Measurements from ENCODE around the gene EFR3B. TPM values are rescaled to one million over a fixed set of nuclear protein-coding genes. Genes with fewer than 3 reads are reported as not detected.
"Not testable (repeated sequence)": the region's sequence is repeated elsewhere in the genome, so short reads cannot be mapped to it uniquely, and the experiment has no call there.

EFR3B gene
- total RNA-seq, 1 experiment from 2014 or later: 0.43 TPM

- Histone ChIP-seq H3K4me3 (no peak overlapping the region), H3K27me3 (no peaks in the 10 kb centered on the region), H3K9me3 (no peaks in the 10 kb centered on the region), H3K36me3 (no peaks in the 10 kb centered on the region)
- DNase-seq: peak; percentile 73
Measured at GRCh38 chr2:25105336-25106085, 63.6 kb downstream of the EFR3B start.

- no peak overlapping the region for H3K4me3 ChIP-seq
- no peaks in the 10 kb centered on the region for H3K9me3 ChIP-seq
- no peak for DNase-seq
- H3K27me3 ChIP-seq: no peaks in the 10 kb centered on the region
- H3K36me3 ChIP-seq: no peaks in the 10 kb centered on the region
Measured at GRCh38 chr2:25109822-25110221, 67.9 kb downstream of the EFR3B start.

DNA sequence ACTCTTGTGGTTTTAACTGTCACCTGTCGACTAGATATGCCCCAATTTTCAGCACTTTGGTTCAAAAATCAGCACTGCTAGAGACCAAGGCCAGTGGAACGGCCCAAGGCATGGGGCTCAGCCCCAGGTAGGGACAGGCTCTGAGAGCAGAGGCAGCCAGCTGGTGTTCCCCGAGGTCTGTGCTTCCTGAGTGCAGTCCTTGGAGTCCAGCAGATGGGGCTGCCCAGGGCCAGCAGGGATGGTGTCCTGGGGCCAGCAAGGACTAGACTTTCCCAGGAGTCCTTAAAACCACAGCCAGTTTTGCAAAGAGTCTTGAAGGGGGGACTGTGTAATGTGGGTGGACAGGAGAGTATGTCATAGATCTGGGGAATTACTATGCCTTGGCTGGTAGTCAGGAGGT is 70.2 kb downstream of the EFR3B start:
- no peak overlapping the region for H3K4me3 ChIP-seq
- DNase-seq: peak; percentile 23
- H3K27me3 ChIP-seq: no peaks in the 10 kb centered on the region
- H3K36me3 ChIP-seq: no peaks in the 10 kb centered on the region
- H3K9me3 ChIP-seq: no peaks in the 10 kb centered on the region

DNA sequence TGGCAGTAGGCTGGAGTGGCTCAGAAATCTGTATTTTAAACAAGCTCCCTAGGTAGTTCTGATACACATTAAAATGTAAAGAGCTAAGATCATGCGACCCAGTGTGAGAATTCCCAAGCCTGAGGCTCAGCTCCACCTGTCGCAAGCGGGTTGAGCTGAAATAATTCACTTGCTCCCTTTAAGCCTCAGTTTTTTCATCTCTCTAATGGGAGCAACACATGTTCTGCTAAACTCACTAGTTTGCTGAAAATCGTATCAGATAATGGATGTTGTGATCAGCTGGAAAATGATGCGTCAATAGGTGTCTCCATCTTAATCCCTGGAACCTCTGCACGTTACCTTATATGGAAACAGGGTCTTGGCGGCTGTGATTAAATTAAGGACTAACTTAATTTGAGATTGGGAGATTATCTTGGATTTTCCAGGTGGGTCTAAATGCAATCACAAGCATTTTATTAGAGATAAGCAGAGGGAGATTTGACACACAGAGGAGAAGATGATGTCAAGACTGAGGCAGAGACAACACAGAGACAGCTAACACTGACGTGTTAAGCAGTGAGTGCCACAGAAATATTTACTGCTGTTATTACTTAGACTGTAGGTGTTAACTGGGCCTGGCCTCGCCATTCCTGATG is 73.5 kb downstream of the EFR3B start:
- no peak for DNase-seq
- Histone ChIP-seq H3K27me3 (no peaks in the 10 kb centered on the region), H3K4me3 (no peak overlapping the region), H3K9me3 (no peaks in the 10 kb centered on the region), H3K36me3 (no peaks in the 10 kb centered on the region)

DNA sequence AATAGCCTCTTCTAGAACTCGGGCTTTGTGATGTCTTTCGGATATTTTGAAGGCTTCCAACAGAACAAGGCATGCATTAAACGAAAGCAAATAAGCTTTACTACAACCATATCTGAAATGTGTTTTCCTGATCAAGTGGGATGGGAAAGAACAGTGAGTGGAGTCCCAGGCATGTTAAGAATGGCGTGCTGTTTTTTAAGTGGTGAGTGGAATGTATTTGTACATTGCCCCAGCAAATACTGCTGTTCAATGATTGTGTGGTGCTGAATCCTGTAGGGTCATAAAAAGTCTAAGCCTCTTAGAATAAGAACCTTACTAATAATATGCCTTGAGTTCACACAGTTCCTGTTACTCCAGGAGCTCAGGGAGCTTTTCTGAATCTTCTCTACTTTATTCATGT is 74.0 kb downstream of the EFR3B start:
- Histone ChIP-seq H3K4me3 (no peak overlapping the region), H3K27me3 (no peaks in the 10 kb centered on the region), H3K36me3 (no peaks in the 10 kb centered on the region), H3K9me3 (no peaks in the 10 kb centered on the region)
- no peak for DNase-seq

DNA sequence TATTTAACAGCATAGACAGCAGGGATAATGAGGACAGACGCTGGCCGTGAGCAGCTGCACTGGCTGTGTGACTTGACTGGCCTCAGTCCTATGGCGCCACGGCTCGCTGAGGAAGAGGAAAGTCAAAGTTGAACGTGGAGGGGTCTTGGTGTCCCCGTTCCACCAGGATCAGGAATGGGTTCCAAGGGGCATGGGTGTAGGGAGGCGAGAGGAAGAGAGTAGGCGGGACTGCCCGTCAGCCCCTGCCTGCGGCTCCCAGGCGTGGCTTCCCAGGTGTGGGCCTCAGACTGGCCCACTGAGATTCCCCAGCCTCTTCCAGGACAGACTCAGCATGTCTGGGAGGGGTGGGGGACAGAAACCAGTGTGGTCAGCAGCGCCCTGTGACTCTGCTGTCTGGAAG is 75.1 kb downstream of the EFR3B start:
- Histone ChIP-seq H3K36me3 (no peaks in the 10 kb centered on the region), H3K27me3 (no peaks in the 10 kb centered on the region), H3K9me3 (no peaks in the 10 kb centered on the region), H3K4me3 (no peak overlapping the region)
- no peak for DNase-seq

DNA sequence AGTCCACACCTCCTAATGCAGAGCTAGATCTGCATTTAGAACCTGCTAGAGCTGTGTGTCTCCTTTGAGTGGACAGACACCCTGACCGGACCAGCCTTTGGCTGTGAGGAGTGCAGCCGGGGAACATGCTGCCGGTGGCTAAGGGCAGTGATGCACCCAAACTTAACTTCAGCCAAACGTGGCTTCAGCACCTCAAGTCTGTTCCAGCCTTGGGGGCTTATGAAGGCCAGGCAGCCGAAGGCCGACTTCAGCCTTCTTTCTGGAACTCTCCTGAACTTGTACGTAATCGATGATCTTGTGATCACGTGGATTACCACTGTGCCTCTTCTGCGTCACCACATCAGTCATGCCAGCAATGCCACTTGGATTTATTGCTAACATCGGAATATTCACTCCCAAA is 77.4 kb downstream of the EFR3B start:
- H3K27me3 ChIP-seq: no peaks in the 10 kb centered on the region
- no peaks in the 10 kb centered on the region for H3K36me3 ChIP-seq
- no peaks in the 10 kb centered on the region for H3K9me3 ChIP-seq
- no peak for DNase-seq
- H3K4me3 ChIP-seq: no peak overlapping the region

DNA sequence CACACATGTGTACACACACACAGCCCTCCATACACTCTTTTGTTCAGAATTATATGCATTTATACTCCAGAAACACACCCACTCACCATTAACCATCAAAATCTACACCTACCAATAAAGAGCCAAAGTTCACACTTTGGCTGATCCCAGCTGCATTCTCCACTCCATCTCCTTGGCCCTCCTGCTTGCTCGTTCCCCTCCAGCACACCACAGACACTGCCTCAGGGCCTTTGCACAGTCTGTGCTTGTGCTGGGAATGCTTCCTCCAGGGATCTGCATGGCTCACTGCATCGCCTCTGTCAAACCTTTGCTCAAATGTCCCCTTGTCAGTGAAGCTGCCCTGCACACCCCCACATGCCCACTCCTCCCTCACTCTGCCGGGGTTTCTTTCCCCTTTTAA is 80.5 kb downstream of the EFR3B start:
- H3K9me3 ChIP-seq: no peaks in the 10 kb centered on the region
- H3K4me3 ChIP-seq: no peak overlapping the region

GRCh38 chr2:25123682-25124081 is 81.8 kb downstream of the EFR3B start:
- Histone ChIP-seq H3K27me3 (no peaks in the 10 kb centered on the region), H3K9me3 (no peaks in the 10 kb centered on the region), H3K4me3 (no peak overlapping the region), H3K36me3 (no peaks in the 10 kb centered on the region)
- no peak for DNase-seq

More for the DNA sequence above, 80.5 kb downstream of the EFR3B start:
- DNase-seq: no peak
- Histone ChIP-seq H3K27me3 (no peaks in the 10 kb centered on the region), H3K36me3 (no peaks in the 10 kb centered on the region)

GRCh38 chr2:25125189-25125588 is 83.3 kb downstream of the EFR3B start:
- Histone ChIP-seq H3K4me3 (no peak overlapping the region), H3K36me3 (no peaks in the 10 kb centered on the region), H3K27me3 (no peaks in the 10 kb centered on the region), H3K9me3 (no peaks in the 10 kb centered on the region)
- DNase-seq: no peak

DNA sequence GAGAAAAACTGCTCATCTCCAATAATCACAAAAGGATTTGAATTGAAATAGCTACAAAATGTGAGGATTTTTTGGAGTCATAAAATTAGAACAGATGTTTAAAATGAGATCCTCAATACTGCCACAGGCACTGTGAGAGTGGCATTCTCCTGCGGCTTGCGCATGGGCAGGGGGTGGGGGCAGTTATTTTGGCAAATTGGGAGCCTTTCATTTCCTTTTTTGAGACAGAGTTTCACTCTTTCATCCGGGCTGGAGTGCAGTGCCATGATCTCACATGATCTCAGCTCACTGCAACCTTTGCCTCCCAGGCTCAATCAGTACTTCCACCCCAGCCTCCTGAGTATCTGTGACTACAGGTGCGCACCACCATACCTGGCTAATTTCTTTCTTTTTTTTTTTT is 84.1 kb downstream of the EFR3B start:
- Histone ChIP-seq H3K36me3 (no peaks in the 10 kb centered on the region), H3K9me3 (no peaks in the 10 kb centered on the region), H3K27me3 (no peaks in the 10 kb centered on the region), H3K4me3 (no peak overlapping the region)
- no peak for DNase-seq

DNA sequence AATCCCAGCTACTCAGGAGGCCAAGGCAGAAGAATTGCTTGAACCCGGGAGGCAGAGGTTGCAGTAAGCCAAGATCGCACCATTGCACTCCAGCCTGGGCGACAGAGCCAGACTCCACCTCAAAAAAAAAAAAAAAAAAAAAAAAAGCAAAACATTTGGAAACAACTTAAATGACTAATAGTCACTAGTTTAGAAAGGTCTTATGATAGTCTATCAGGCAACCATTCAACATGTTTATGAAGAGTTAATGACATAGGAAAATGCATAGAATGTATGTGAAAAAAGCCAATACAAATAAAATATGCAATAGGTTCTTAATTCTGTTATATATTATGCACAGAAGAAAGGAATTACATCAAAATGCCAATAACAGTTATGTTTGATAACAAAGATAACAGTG is 85.2 kb downstream of the EFR3B start:
- H3K4me3 ChIP-seq, H3K36me3 ChIP-seq, DNase-seq, H3K27me3 ChIP-seq, H3K9me3 ChIP-seq: not testable (repeated sequence)

- Histone ChIP-seq H3K9me3 (no peaks in the 10 kb centered on the region), H3K4me3 (no peak overlapping the region), H3K36me3 (no peaks in the 10 kb centered on the region), H3K27me3 (no peaks in the 10 kb centered on the region)
- DNase-seq: no peak
Measured at GRCh38 chr2:25127646-25128045, 85.8 kb downstream of the EFR3B start.

- H3K9me3 ChIP-seq: no peaks in the 10 kb centered on the region
- no peaks in the 10 kb centered on the region for H3K36me3 ChIP-seq
- H3K4me3 ChIP-seq: no peak overlapping the region
- H3K27me3 ChIP-seq: peaks cover 4% of the 10 kb centered on the region; the same call in 1 of the 2 replicates
- no peak for DNase-seq
Measured at GRCh38 chr2:25129901-25130520, 88.1 kb downstream of the EFR3B start.

- Histone ChIP-seq H3K4me3 (no peak overlapping the region), H3K27me3 (peaks cover 9% of the 10 kb centered on the region; the same call in 1 of the 2 replicates), H3K9me3 (no peaks in the 10 kb centered on the region), H3K36me3 (no peaks in the 10 kb centered on the region)
- DNase-seq: no peak
Measured at GRCh38 chr2:25131253-25131566, 89.3 kb downstream of the EFR3B start.

- H3K4me3 ChIP-seq: no peak overlapping the region
- H3K36me3 ChIP-seq: no peaks in the 10 kb centered on the region
- peaks cover 9% of the 10 kb centered on the region; the same call in 1 of the 2 replicates for H3K27me3 ChIP-seq
- no peak for DNase-seq
- no peaks in the 10 kb centered on the region for H3K9me3 ChIP-seq
Measured at GRCh38 chr2:25131567-25132298, 89.9 kb downstream of the EFR3B start.

DNA sequence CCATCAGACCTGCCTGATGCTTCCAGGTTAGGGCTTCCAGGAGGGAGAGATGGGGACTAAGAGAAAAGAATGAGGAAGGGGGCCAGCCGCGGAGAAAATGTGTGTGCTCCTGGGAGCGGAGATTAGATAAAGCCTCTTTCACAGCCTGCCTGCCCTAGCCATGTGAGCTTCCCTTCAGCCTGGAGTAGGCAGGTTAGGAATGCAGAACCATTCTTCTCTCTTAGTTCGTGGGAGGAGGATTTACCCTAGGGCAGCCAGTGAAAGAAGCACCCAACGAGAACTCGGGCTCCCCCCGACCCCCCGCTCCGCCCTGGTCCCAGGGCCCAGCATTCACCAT is 90.4 kb downstream of the EFR3B start:
- Histone ChIP-seq H3K36me3 (no peaks in the 10 kb centered on the region), H3K4me3 (no peak overlapping the region), H3K27me3 (peaks cover 9% of the 10 kb centered on the region; the same call in 1 of the 2 replicates), H3K9me3 (no peaks in the 10 kb centered on the region)
- DNase-seq: no peak

All from MG63 (cell line).